Thyroid gland (tissue), 4 donors: ENCODE data around the gene TMEM237. TPM values are rescaled to one million over a fixed set of nuclear protein-coding genes. Genes with fewer than 3 reads are reported as not detected.
"Not testable (repeated sequence)": the region's sequence is repeated elsewhere in the genome, so short reads cannot be mapped to it uniquely, and the experiment has no call there.

Experiments used
- DNase-seq, 2 donors: peaks; one replicate each; pipeline ENCODE4 v3.0.0-alpha.2; 2019
- H3K27ac ChIP-seq, 3 donors: fragments of 200-600 bp; sonication (generic); 1 replicate in 2 of 3; 2 replicates in 1 of 3; pipeline ENCODE4 v1.5.1; 2016 to 2019; ENCODE audit warnings: mild to moderate bottlenecking in 1 of 3, moderate library complexity in 1 of 3
- H3K27me3 ChIP-seq: fragments of 200-600 bp; sonication (generic); one replicate; pipeline ENCODE4 v1.5.1; 2019
- H3K36me3 ChIP-seq, 2 donors: fragments of 200-600 bp; sonication (generic); one replicate each; pipeline ENCODE4 v1.5.1; 2016 to 2019
- H3K4me1 ChIP-seq, 2 donors: fragments of 200-600 bp; sonication (generic); one replicate each; pipeline ENCODE4 v1.5.1; 2017 to 2019
- H3K4me3 ChIP-seq, 3 donors: fragments of 200-600 bp; sonication (generic); replicated peaks in 1 of 3; 1 replicate in 2 of 3; 2 replicates in 1 of 3; pipeline ENCODE4 v1.5.1; 2016; ENCODE audit warnings: mild to moderate bottlenecking in 1 of 3
- H3K9me3 ChIP-seq: fragments of 200-600 bp; sonication (generic); one replicate; pipeline ENCODE4 v1.5.1; 2017
- CTCF ChIP-seq, 6 experiments: fragments of 200-600 bp in 3 of 6; fragments of 450-650 bp in 3 of 6; sonication (generic) in 3 of 6; IDR thresholded peaks; one replicate each; pipeline ENCODE4 v1.5.1; 2016 to 2019; ENCODE audit warnings: antibody characterized with exemption in 6 of 6, mild to moderate bottlenecking in 2 of 6, inconsistent platforms in 1 of 6, moderate library complexity in 1 of 6
- POLR2A ChIP-seq, 2 donors: fragments of 450-650 bp; IDR thresholded peaks; one replicate each; pipeline ENCODE4 v1.6.1; 2017; ENCODE audit warnings: antibody characterized with exemption in 2 of 2, mild to moderate bottlenecking in 2 of 2, moderate library complexity in 1 of 2
- WGBS, 2 donors: methylation state at CpG; one replicate each; pipeline ENCODE4 v1.1.5; 2017; 5-methylcytosine and 5-hydroxymethylcytosine counted together
- intact Hi-C: fragments of 100-400 bp; cut with DNase I; formaldehyde crosslinking; loops from one replicate; pipeline ENCODE4 v1.15.1; 2023
- total RNA-seq, 4 donors: library from RNA; depleted of rRNA; stranded (reverse); fragments of >200 nt; gene quantifications; one replicate each; pipeline ENCODE4 v1.2.3, GENCODE V29; 2016

The TMEM237 gene
- total RNA-seq, 4 donors from 2014 or later: 16.7 to 27.5 (median 19.1) TPM

- DNase-seq: no peak
- Histone ChIP-seq H3K9me3 (no peaks in the 10 kb centered on the region), H3K4me3 (no peak overlapping the region), H3K36me3 (no peaks in the 10 kb centered on the region), H3K27me3 (no peaks in the 10 kb centered on the region), H3K27ac (no peak overlapping the region), H3K4me1 (no peaks in the 10 kb centered on the region)
- intact Hi-C loops: no loop called here
- no peak for TF ChIP-seq CTCF (IDR thresholded peaks at IDR 0.05)
- no peak for TF ChIP-seq POLR2A (IDR thresholded peaks at IDR 0.05)
- WGBS, 2 donors: 72 to 84% methylated on average over 3 of the region's 3 CpGs
Observed at GRCh38 chr2:201674794-201675193, 31.5 kb upstream of the TMEM237 start.

GRCh38 chr2:201674298-201674697, 31.0 kb upstream of the TMEM237 start:
- H3K9me3 ChIP-seq: no peaks in the 10 kb centered on the region
- no peak for TF ChIP-seq CTCF (IDR thresholded peaks at IDR 0.05)
- TF ChIP-seq POLR2A (IDR thresholded peaks at IDR 0.05): no peak
- H3K36me3 ChIP-seq: no peaks in the 10 kb centered on the region
- no peaks in the 10 kb centered on the region for H3K27me3 ChIP-seq
- no peak for DNase-seq
- intact Hi-C loops: no loop called here
- no peak overlapping the region for H3K27ac ChIP-seq
- no peaks in the 10 kb centered on the region for H3K4me1 ChIP-seq
- no peak overlapping the region for H3K4me3 ChIP-seq
- 70 to 81% methylated on average over 3 of the region's 3 CpGs for whole genome bisulfite sequencing, 2 donors

DNA sequence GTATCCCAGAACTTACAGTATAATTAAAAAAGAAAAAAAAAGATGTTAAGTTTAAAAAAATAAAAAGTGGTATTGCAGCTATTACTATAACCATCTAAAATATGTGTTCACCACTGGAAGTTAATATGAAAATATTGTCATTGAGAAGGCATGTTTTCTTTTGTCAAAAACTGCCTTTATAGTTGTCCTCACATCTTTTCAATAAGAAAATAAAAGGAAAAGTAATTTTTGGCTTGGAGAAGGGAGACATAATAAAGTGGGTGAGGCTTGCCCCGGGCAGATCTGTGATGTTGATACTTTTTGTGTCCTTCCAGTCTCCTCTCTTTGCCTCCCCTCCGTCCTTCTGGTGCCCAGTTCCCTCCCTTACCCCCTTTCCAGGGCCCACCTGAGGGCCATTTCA, 30.2 kb upstream of the TMEM237 start:
- Histone ChIP-seq H3K27me3 (no peaks in the 10 kb centered on the region), H3K36me3 (no peaks in the 10 kb centered on the region), H3K27ac (no peak overlapping the region), H3K4me3 (no peak overlapping the region), H3K9me3 (no peaks in the 10 kb centered on the region), H3K4me1 (no peaks in the 10 kb centered on the region)
- no peak for DNase-seq
- 81 to 83% methylated on average over 2 of the region's 2 CpGs for WGBS, 2 donors
- TF ChIP-seq CTCF (IDR thresholded peaks at IDR 0.05) (no peak), POLR2A (IDR thresholded peaks at IDR 0.05) (no peak)
- intact Hi-C loops: no loop called here

GRCh38 chr2:201671205-201671604, 27.9 kb upstream of the TMEM237 start:
- intact Hi-C loops, H3K4me3 ChIP-seq, H3K4me1 ChIP-seq, H3K27me3 ChIP-seq, DNase-seq, H3K36me3 ChIP-seq, H3K27ac ChIP-seq, H3K9me3 ChIP-seq: not testable (repeated sequence)
- 51 to 53% methylated on average over 4 of the region's 4 CpGs for WGBS, 2 donors

- Histone ChIP-seq H3K27me3 (no peaks in the 10 kb centered on the region), H3K4me3 (no peak overlapping the region), H3K9me3 (no peaks in the 10 kb centered on the region), H3K27ac (no peak overlapping the region), H3K36me3 (no peaks in the 10 kb centered on the region), H3K4me1 (no peaks in the 10 kb centered on the region)
- no peak for DNase-seq
- no peak for TF ChIP-seq POLR2A (IDR thresholded peaks at IDR 0.05)
- TF ChIP-seq CTCF (IDR thresholded peaks at IDR 0.05): no peak
- whole genome bisulfite sequencing, 2 donors: 96% methylated on average over 1 of the region's 1 CpG
- intact Hi-C loops: no loop called here
Observed at GRCh38 chr2:201669865-201670264, 26.6 kb upstream of the TMEM237 start.

DNA sequence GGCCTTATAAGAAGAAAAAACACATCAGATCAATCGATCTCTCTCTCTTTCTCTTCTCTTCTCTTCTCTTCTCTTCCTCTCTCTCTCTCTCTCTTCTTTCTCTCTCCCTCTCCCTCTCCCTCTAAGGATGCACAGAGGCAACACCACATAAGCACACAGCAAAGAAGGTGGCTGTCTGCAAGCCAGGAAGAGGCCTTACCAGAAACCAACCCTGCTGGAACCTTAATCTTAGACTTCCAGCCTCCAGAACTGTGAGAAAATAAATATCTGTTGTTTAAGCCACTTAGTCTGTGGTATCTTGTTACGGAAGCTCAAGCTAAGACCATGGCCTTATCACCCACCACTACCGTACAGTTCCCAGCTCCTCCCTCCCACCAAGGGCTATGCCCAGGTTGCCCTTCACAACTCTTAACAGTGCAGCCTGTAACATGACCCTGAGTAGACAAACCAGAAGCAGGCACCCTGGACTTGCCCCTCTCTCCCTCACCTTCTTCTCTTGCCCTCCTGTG, 25.2 kb upstream of the TMEM237 start:
- Histone ChIP-seq H3K4me3 (no peak overlapping the region), H3K4me1 (no peaks in the 10 kb centered on the region), H3K27me3 (no peaks in the 10 kb centered on the region), H3K9me3 (no peaks in the 10 kb centered on the region), H3K36me3 (no peaks in the 10 kb centered on the region), H3K27ac (no peak overlapping the region)
- no peak for DNase-seq
- 63 to 84% methylated on average over 3 of the region's 3 CpGs for WGBS, 2 donors
- intact Hi-C loops: no loop called here
- TF ChIP-seq POLR2A (IDR thresholded peaks at IDR 0.05) (no peak), CTCF (IDR thresholded peaks at IDR 0.05) (no peak)
